Urothelium cell line (cell line): Measurements from ENCODE around the gene POLR3B.
A peak's percentile ranks its signal among the peaks of the same experiment; 100 is the strongest.
"Not testable (repeated sequence)": the region's sequence is repeated elsewhere in the genome, so short reads cannot be mapped to it uniquely, and the experiment has no call there.

Experiments used
- DNase-seq: peaks from one replicate; pipeline ENCODE4 v3.0.0; 2011; ENCODE audit warnings: low spot score, mixed read lengths
- FAIRE-seq: peaks from 2 replicates; lab custom pipeline; 2011; peaks lifted over from hg19 to GRCh38; lab: Jason Lieb, UNC

POLR3B gene

GRCh38 chr12:106357549-106358395 lies at the start of gene POLR3B:
Gene POLR3B, plus strand, starts transcription at chr12:106357748. Its CDS starts 132 bp downstream, at chr12:106357880.
- DNase-seq (peak; percentile 90), FAIRE-seq (no peak)

GRCh38 chr12:106308121-106308520 lies 49.4 kb upstream of the POLR3B start:
- DNase-seq (no peak), FAIRE-seq (no peak)

DNA sequence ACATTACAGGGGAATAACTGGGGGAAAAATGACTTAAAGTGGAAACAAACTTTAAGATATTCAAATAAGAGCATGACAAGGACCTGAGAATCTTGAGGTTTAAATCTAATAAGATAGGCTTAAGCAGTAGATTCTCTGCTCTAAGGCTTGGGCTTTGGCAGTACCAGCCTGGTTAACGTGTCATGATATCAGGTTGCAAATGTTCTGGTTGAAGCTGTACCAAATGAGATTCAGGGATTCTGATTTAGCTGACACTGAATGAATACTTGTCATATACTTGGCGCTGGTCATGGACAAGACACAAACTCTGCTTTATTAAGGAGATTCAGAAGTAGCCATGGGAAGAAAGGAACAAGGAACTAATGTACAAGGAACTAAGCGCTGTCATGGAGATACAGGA lies 48.9 kb upstream of the POLR3B start:
- no peak for DNase-seq
- FAIRE-seq, result no peak

- FAIRE-seq (no peak), DNase-seq (peak; percentile 53)
Observed at GRCh38 chr12:106309671-106310505, 47.7 kb upstream of the POLR3B start.

- no peak for DNase-seq
- no peak for FAIRE-seq
Observed at GRCh38 chr12:106310687-106311086, 46.9 kb upstream of the POLR3B start.

- DNase-seq (no peak), FAIRE-seq (no peak)
Observed at GRCh38 chr12:106311139-106311538, 46.4 kb upstream of the POLR3B start.

- FAIRE-seq, result not testable (repeated sequence)
Observed at GRCh38 chr12:106313413-106313812, 44.1 kb upstream of the POLR3B start.

DNA sequence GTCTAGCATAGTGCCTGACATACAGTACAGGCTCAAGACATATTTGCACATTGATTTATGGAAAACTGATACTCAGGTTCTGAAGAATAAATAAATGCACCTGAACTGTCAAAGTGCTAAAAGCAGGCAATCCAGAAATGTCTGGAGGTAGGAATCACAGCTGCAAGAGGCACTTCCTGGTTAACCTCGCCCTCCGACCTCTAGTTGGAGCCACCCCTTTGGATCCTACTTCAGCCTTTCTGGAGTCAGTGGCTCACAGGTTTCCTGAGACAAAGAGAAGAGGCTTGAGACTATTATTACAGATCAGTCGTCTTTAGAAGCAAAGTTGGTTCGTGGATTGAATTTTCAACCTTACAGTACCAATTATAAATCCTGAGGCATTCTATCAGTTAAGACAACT lies 42.0 kb upstream of the POLR3B start:
- DNase-seq (no peak), FAIRE-seq (no peak)

More at GRCh38 chr12:106313413-106313812, 44.1 kb upstream of the POLR3B start:
- not testable (repeated sequence) for DNase-seq

DNA sequence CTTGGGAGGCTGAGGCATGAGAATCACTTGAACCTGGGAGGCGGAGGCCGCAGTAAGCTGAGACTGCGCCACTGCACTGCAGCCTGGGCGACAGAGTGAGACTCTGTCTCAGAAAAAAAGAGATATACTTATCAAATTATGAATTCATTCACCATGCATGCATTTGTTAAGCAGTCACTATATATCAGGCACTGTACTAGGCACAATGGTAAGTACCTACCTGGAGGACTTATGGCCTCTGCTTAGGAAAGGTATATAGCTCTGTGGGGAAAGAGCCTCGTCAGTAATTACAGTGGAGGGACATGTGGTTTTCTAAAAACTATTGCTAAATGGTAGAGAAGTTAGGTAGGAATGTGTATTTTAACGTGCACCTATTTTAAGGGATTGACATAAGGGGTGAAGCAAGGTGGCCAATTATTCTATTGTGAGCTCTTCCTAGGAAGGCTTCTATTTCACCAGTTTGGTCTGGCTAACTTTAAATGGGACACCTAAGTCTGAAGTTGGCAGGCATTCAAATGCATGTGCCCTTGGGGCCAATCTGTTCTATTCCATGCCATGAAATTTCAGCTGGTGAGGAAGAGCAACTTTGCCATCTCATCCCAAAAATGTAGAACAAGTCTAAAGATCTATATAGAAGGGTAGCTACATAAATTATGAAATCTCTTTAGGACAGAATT lies 40.0 kb upstream of the POLR3B start:
- no peak for DNase-seq
- no peak for FAIRE-seq

- DNase-seq (no peak), FAIRE-seq (no peak)
Observed at GRCh38 chr12:106321139-106321850, 36.3 kb upstream of the POLR3B start.

- DNase-seq, result no peak
- FAIRE-seq, result no peak
Observed at GRCh38 chr12:106323537-106323936, 34.0 kb upstream of the POLR3B start.

GRCh38 chr12:106327309-106327869 lies 30.2 kb upstream of the POLR3B start:
- FAIRE-seq (no peak), DNase-seq (no peak)

DNA sequence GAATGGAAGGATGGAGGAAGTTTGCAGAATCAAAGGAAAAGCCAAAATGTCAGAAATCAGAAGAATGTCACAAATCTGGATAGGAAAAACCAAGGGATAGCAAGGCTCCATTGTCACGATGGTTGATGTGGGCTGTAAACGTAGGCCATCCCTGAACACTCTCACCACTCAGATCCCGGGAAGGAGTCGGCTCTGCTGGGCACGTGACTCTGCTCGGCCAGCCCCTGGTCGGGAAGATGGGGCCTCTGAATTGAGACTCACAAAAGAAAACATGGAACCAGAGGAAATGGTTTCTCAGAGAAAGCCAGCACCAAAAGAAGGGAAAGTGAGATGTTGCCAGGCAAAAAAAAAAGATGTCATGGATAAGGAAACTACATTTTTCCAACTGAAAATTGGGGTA lies 28.8 kb upstream of the POLR3B start:
- FAIRE-seq, result no peak
- DNase-seq, result no peak

- no peak for FAIRE-seq
Observed at GRCh38 chr12:106329231-106329982, 28.1 kb upstream of the POLR3B start.

GRCh38 chr12:106331599-106331998 lies 25.9 kb upstream of the POLR3B start:
- DNase-seq (no peak), FAIRE-seq (no peak)

More at GRCh38 chr12:106329231-106329982, 28.1 kb upstream of the POLR3B start:
- no peak for DNase-seq

- DNase-seq (no peak), FAIRE-seq (no peak)
Observed at GRCh38 chr12:106332536-106332935, 25.0 kb upstream of the POLR3B start.

- DNase-seq (no peak), FAIRE-seq (no peak)
Observed at GRCh38 chr12:106333010-106333409, 24.5 kb upstream of the POLR3B start.

DNA sequence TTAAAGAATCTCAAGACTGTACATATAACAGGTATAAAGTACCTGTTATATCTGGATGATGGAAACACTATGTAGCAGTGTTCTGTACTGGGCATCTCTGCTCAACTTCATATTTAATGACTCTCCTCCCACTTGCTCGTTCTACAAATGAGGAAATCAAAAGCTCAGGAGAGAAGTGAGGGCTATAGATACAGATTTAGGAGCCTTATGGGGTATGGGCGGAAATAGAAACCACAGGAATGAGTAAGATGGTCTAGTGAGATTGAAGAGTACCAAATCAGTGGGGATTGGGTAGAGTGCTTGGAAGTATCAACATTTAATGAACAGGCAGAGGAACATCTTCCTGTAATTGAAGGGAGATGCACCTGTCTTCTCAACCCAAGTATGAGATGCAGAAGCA lies 23.8 kb upstream of the POLR3B start:
- FAIRE-seq, result no peak
- DNase-seq, result no peak

DNA sequence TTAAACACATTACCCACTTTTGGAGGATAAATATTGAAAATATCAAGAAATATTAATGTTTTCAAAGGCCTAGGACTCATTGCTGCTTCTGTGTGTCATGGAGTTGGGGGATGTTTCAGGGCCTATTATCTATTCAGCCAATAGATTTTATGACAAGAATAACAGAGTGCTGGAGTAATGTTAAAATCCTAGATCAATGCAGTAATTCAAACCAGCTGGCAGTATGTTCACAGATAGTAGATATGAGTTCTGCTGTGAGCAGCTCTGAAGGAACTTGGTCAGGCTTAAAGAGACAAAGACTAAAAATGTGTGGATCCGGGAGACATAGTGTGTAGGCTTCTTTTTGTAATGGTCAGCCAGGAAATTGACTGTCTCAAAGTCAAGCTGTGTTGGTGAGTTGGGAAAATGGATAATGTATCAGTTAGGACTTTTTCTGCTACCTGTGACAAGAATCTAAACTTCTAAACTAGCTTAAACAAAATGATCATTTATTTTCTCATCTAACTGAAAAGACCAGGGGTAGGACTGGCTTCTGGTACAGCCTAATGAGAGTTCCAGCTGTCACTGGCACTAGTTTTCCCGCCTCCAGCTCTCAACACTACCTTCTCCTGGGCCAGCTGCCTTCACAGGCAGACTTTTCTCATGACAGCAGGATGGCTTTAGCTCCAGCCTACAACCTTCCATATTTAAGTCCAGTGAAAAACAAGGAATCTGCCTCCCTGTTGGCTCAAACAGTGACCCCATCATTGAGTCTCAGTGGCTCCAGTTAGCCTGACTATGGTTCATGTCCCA lies 16.3 kb upstream of the POLR3B start:
- FAIRE-seq, result no peak
- no peak for DNase-seq
